Measurements from ENCODE around the gene TK1. TPM values are rescaled to one million over a fixed set of nuclear protein-coding genes. Genes with fewer than 3 reads are reported as not detected.

TK1 gene
- total and polyA plus RNA-seq, 2 donors from 2014 or later, result 9.3 to 12.7 TPM

DNA sequence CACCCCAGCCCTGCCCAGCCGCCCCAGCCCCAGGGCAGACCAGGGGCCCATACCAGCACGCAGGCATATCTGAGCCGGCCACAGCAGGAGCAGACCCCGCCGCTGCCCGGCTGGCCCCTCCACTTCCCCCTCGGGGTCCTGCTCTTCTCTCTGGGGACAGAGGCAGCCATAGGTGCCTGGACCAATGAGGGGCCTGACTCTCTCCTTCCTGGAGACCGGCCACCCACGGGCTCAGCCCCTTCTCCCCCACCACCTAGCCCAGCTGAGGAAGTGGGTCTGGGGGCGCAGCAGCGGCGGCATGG lies 62.1 kb downstream of the TK1 start:
- intact Hi-C loops (cut with DNase I), result no loop called here
- DNase-seq (peak in 1 of 5 donors; percentile 77), FAIRE-seq (no peak)
- TF ChIP-seq, protein P1, sequence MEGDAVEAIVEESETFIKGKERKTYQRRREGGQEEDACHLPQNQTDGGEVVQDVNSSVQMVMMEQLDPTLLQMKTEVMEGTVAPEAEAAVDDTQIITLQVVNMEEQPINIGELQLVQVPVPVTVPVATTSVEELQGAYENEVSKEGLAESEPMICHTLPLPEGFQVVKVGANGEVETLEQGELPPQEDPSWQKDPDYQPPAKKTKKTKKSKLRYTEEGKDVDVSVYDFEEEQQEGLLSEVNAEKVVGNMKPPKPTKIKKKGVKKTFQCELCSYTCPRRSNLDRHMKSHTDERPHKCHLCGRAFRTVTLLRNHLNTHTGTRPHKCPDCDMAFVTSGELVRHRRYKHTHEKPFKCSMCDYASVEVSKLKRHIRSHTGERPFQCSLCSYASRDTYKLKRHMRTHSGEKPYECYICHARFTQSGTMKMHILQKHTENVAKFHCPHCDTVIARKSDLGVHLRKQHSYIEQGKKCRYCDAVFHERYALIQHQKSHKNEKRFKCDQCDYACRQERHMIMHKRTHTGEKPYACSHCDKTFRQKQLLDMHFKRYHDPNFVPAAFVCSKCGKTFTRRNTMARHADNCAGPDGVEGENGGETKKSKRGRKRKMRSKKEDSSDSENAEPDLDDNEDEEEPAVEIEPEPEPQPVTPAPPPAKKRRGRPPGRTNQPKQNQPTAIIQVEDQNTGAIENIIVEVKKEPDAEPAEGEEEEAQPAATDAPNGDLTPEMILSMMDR (IDR thresholded peaks at IDR 0.05; ENCODE audit: borderline replicate concordance, extremely low read depth, insufficient read depth), result no peak
- peaks cover 0 to 14% (median 0%) of the 10 kb centered on the region in 3 donors for H3K4me1 ChIP-seq (ENCODE audit: control insufficient read depth in 2 of 3, insufficient read depth in 2 of 3, low read depth in 1 of 3, low read length in 3 of 3)
- peaks cover 0 to 5% (median 0%) of the 10 kb centered on the region in 3 donors for H3K36me3 ChIP-seq (ENCODE audit: control insufficient read depth in 2 of 3, insufficient read depth in 3 of 3, low read length in 3 of 3)
- H3K9ac ChIP-seq (ENCODE audit: low read length in 3 of 3), result no peak overlapping the region
- H3K27me3 ChIP-seq (ENCODE audit: control insufficient read depth, insufficient read depth, low read length), result no peaks in the 10 kb centered on the region
- H3K27ac ChIP-seq (ENCODE audit: low read depth in 2 of 2, low read length in 2 of 2), result no peak overlapping the region
- no peaks in the 10 kb centered on the region for H3K9me3 ChIP-seq (ENCODE audit: control insufficient read depth in 2 of 3, insufficient read depth in 1 of 3, low read length in 3 of 3)
- no peak overlapping the region for H3K4me3 ChIP-seq (ENCODE audit: low read length in 3 of 3)

Other genes starting within 250 kb of the TK1 start
- gene TNRC6C, start 228.3 kb downstream of the TK1 start, total RNA-seq, result 29.4 TPM
- 1.9 TPM for gene TNRC6C, start 228.3 kb downstream of the TK1 start, polyA plus RNA-seq (ENCODE audit: insufficient read depth, low read depth, low replicate concordance)
- 115 TPM for gene TMC6, start 58.3 kb downstream of the TK1 start, total RNA-seq
- 15.0 TPM for gene TMC6, start 58.3 kb downstream of the TK1 start, polyA plus RNA-seq (ENCODE audit: insufficient read depth, low read depth, low replicate concordance)
- 35.9 TPM for gene TMC8, start 56.3 kb downstream of the TK1 start, total RNA-seq
- gene TMC8, start 56.3 kb downstream of the TK1 start, polyA plus RNA-seq (ENCODE audit: insufficient read depth, low read depth, low replicate concordance), result 1.0 TPM
- not detected for gene C17orf99, start 40.7 kb downstream of the TK1 start, total RNA-seq
- not detected for gene C17orf99, start 40.7 kb downstream of the TK1 start, polyA plus RNA-seq (ENCODE audit: insufficient read depth, low read depth, low replicate concordance)
- gene SYNGR2, start 18.5 kb downstream of the TK1 start, total RNA-seq, result 165 TPM
- gene SYNGR2, start 18.5 kb downstream of the TK1 start, polyA plus RNA-seq (ENCODE audit: insufficient read depth, low read depth, low replicate concordance), result 149 TPM
- gene AFMID, start 310 bp upstream of the TK1 start, total RNA-seq, result 63.9 TPM
- 118 TPM for gene AFMID, start 310 bp upstream of the TK1 start, polyA plus RNA-seq (ENCODE audit: insufficient read depth, low read depth, low replicate concordance)
- 1.7 TPM for gene BIRC5, start 27.2 kb upstream of the TK1 start, total RNA-seq
- gene BIRC5, start 27.2 kb upstream of the TK1 start, polyA plus RNA-seq (ENCODE audit: insufficient read depth, low read depth, low replicate concordance), result 0.26 TPM
- gene TMEM235, start 44.6 kb upstream of the TK1 start, total RNA-seq, result not detected
- gene TMEM235, start 44.6 kb upstream of the TK1 start, polyA plus RNA-seq (ENCODE audit: insufficient read depth, low read depth, low replicate concordance), result not detected
- 110 TPM for gene SOCS3, start 173.0 kb upstream of the TK1 start, total RNA-seq
- 31.2 TPM for gene SOCS3, start 173.0 kb upstream of the TK1 start, polyA plus RNA-seq (ENCODE audit: insufficient read depth, low read depth, low replicate concordance)
- 65.4 TPM for gene PGS1, start 191.6 kb upstream of the TK1 start, total RNA-seq
- 15.6 TPM for gene PGS1, start 191.6 kb upstream of the TK1 start, polyA plus RNA-seq (ENCODE audit: insufficient read depth, low read depth, low replicate concordance)

Data from kidney (tissue), 14 donors.